A673 (cell line): ENCODE data around the gene GXYLT2.

Source experiments
- EZH2 ChIP-seq: fragments of 200-600 bp; sonication (generic); IDR thresholded peaks from 2 replicates; pipeline ENCODE4 v1.6.1; 2017; ENCODE audit warnings: borderline replicate concordance, low read depth, mild to moderate bottlenecking, mixed read lengths, antibody characterized with exemption, low read length; ENCODE audit not compliant: poor library complexity, severe bottlenecking
- TF ChIP-seq, protein P1 (sequence below): fragments of 300-800, 200-600 bp; sonication (generic); conservative IDR thresholded peaks from 2 replicates; pipeline ENCODE4 v1.5.1; 2017; ENCODE audit warnings: low read depth, mild to moderate bottlenecking, antibody characterized with exemption, low read length, moderate library complexity, mixed read lengths

GRCh38 chr3:72890166-72890925 lies 2.5 kb downstream of the GXYLT2 start:
- TF ChIP-seq, protein P1, sequence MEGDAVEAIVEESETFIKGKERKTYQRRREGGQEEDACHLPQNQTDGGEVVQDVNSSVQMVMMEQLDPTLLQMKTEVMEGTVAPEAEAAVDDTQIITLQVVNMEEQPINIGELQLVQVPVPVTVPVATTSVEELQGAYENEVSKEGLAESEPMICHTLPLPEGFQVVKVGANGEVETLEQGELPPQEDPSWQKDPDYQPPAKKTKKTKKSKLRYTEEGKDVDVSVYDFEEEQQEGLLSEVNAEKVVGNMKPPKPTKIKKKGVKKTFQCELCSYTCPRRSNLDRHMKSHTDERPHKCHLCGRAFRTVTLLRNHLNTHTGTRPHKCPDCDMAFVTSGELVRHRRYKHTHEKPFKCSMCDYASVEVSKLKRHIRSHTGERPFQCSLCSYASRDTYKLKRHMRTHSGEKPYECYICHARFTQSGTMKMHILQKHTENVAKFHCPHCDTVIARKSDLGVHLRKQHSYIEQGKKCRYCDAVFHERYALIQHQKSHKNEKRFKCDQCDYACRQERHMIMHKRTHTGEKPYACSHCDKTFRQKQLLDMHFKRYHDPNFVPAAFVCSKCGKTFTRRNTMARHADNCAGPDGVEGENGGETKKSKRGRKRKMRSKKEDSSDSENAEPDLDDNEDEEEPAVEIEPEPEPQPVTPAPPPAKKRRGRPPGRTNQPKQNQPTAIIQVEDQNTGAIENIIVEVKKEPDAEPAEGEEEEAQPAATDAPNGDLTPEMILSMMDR, result no peak
- TF ChIP-seq EZH2, result no peak
